Activated CD8-positive, alpha-beta T cell treated with anti-CD3 and anti-CD28 coated beads, Interleukin-2, amount 10 ng/mL, durations not matched to agents 7 days and 5 days (primary cell): ENCODE data around the gene HOXD11. TPM values are rescaled to one million over a fixed set of nuclear protein-coding genes. Genes with fewer than 3 reads are reported as not detected.

ENCODE experiments used
- ATAC-seq: fragments of 150-1000 bp; cut with Tn5 transposase; one replicate; pipeline ENCODE4 v1.10.0; 2021; ENCODE audit warnings: moderate library complexity
- CTCF ChIA-PET: fragments of 350-600 bp; sonication (Branson Sonifier 250); formaldehyde crosslinking; loops from one replicate; lab custom pipeline; 2021; ENCODE audit warnings: antibody characterized with exemption; lab: Charles Lee
- POLR2A ChIA-PET: fragments of 350-600 bp; sonication (Branson Sonifier 250); formaldehyde crosslinking; loops from one replicate; lab custom pipeline; 2021; ENCODE audit warnings: antibody characterized with exemption; lab: Charles Lee
- DNase-seq: peaks from one replicate; pipeline ENCODE4 v3.0.0-alpha.2; 2020
- H3K27ac Mint-ChIP-seq: one replicate; pipeline ENCODE4 v1.8.0; 2021; ENCODE audit warnings: mild to moderate bottlenecking, mixed read lengths
- H3K27me3 Mint-ChIP-seq: one replicate; pipeline ENCODE4 v1.8.0; 2021; ENCODE audit warnings: low read depth, mixed read lengths
- H3K36me3 Mint-ChIP-seq: one replicate; pipeline ENCODE4 v1.8.0; 2021; ENCODE audit warnings: low read depth, mixed read lengths
- H3K4me1 Mint-ChIP-seq: one replicate; pipeline ENCODE4 v1.8.0; 2021; ENCODE audit warnings: low read depth, mixed read lengths
- H3K4me3 Mint-ChIP-seq: one replicate; pipeline ENCODE4 v1.8.0; 2021; ENCODE audit warnings: mild to moderate bottlenecking, mixed read lengths
- H3K9me3 Mint-ChIP-seq: one replicate; pipeline ENCODE4 v1.8.0; 2022; ENCODE audit warnings: mixed read lengths; ENCODE audit not compliant: insufficient read depth
- total RNA-seq, 2 experiments: library from RNA; stranded (reverse); gene quantifications; one replicate each; pipeline ENCODE4 v1.2.3, GENCODE V29; 2021

HOXD11 gene
- total RNA-seq, 2 experiments from 2014 or later: not detected

GRCh38 chr2:176075481-176075880 is 31.6 kb upstream of the HOXD11 start:
- CTCF ChIA-PET: interaction anchor here (0.8 to 1.1 kb wide), 4 partner anchors 21 to 52 kb away, joined by 3 read pairs; no protein-coding TSS in a partner anchor
- no peak overlapping the region for H3K4me3 Mint-ChIP-seq
- H3K27ac Mint-ChIP-seq: no peak overlapping the region
- H3K4me1 Mint-ChIP-seq: peaks cover 7% of the 10 kb centered on the region
- DNase-seq (no peak), ATAC-seq (no peak)
- H3K27me3 Mint-ChIP-seq: peaks cover 78% of the 10 kb centered on the region
- no peaks in the 10 kb centered on the region for H3K9me3 Mint-ChIP-seq
- POLR2A ChIA-PET: no interaction called here
- H3K36me3 Mint-ChIP-seq: peaks cover 7% of the 10 kb centered on the region

- DNase-seq (no peak), ATAC-seq (no peak)
- peaks cover 79% of the 10 kb centered on the region for H3K27me3 Mint-ChIP-seq
- ChIA-PET CTCF (no interaction called here), POLR2A (no interaction called here)
- H3K27ac Mint-ChIP-seq: no peak overlapping the region
- H3K4me1 Mint-ChIP-seq: peaks cover 9% of the 10 kb centered on the region
- no peaks in the 10 kb centered on the region for H3K9me3 Mint-ChIP-seq
- peaks cover 9% of the 10 kb centered on the region for H3K36me3 Mint-ChIP-seq
- H3K4me3 Mint-ChIP-seq: no peak overlapping the region
These were observed 31.0 kb upstream of the HOXD11 start for GRCh38 chr2:176076063-176076462.

- POLR2A ChIA-PET: no interaction called here
- ATAC-seq: no peak
These were observed 30.3 kb upstream of the HOXD11 start for GRCh38 chr2:176076796-176077195.

DNA sequence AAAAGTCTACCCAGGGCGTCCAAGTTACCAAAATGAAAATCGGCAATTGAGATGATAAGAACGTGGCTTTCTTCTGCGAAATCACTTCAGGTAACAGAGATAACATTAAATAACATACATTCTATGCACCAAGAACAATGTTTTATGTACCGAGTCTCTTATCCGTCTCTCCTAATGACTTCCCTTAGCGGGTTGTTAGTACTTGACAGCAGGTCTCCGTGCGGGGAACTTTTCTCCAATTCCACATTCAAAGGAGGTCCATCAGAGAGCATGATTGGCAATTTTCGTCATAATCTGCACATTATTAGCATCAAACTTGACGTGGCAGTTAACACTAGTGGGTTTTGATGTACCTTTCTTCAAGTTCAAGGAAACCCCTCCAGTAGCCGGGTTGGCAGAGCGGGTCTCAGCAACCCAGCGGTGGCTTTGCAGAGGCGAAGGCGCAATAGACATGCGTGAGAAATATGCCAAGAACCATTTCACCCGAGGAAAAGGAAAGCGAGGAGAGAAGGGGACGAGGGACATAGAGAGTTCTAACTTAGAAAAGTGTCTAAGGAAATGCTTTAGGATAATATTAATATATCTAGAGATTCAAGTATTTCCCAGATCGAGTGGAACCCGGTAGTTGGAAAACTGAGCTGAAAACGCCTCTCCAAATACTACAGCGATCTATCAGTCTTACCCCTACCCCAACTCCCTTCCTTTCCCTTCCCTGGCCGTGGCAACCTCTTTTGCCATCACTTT is 28.4 kb upstream of the HOXD11 start:
- ChIA-PET CTCF (interaction anchor here (0.8 kb wide), 1 partner anchor 388 kb away, joined by 4 read pairs; no protein-coding TSS in a partner anchor), POLR2A (no interaction called here)
- Mint-ChIP-seq H3K36me3 (peaks cover 19% of the 10 kb centered on the region), H3K27me3 (peaks cover 76% of the 10 kb centered on the region), H3K27ac (peak overlapping the region; percentile 70), H3K9me3 (peaks cover 2% of the 10 kb centered on the region), H3K4me3 (peak overlapping the region; percentile 54), H3K4me1 (peaks cover 12% of the 10 kb centered on the region)
- ATAC-seq (no peak), DNase-seq (no peak)

More at GRCh38 chr2:176076796-176077195, 30.3 kb upstream of the HOXD11 start:
- Mint-ChIP-seq H3K4me3 (no peak overlapping the region), H3K4me1 (peaks cover 12% of the 10 kb centered on the region), H3K27me3 (peaks cover 78% of the 10 kb centered on the region), H3K9me3 (no peaks in the 10 kb centered on the region), H3K36me3 (peaks cover 14% of the 10 kb centered on the region), H3K27ac (no peak overlapping the region)
- DNase-seq: no peak
- CTCF ChIA-PET: no interaction called here

DNA sequence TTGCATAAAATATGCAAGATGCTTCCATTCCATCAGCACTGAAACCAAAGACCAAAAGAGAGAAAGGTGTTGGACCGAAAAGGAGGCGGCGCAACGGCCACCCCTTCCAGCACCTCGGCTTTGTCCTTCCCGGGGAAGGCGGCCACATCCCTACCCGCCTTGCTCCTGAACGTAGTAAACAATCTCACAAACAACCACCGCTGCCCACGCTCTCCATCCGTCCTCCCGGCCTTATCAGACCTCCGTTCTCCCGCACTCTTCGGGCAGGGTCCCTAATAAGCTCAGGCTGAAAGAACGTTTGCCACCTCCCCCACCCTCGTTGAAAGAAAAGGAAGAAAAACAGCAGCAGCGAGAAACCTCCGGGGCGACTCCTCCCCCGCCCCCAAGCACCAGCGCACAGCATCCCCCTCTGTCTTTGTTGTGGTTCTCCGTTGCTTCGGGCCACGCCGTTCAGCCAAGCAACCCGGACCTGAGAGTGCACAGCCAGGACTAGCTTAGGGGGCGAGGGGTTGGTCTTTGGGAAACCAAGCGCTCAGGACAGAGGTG is 27.7 kb upstream of the HOXD11 start:
- ChIA-PET CTCF (interaction anchor here (0.8 kb wide), 1 partner anchor 389 kb away, joined by 4 read pairs; no protein-coding TSS in a partner anchor), POLR2A (no interaction called here)
- DNase-seq (no peak), ATAC-seq (no peak)
- Mint-ChIP-seq H3K36me3 (peaks cover 21% of the 10 kb centered on the region), H3K27ac (peak overlapping the region; percentile 70), H3K9me3 (peaks cover 7% of the 10 kb centered on the region), H3K4me3 (peak overlapping the region; percentile 54), H3K4me1 (peaks cover 12% of the 10 kb centered on the region), H3K27me3 (peaks cover 76% of the 10 kb centered on the region)

DNA sequence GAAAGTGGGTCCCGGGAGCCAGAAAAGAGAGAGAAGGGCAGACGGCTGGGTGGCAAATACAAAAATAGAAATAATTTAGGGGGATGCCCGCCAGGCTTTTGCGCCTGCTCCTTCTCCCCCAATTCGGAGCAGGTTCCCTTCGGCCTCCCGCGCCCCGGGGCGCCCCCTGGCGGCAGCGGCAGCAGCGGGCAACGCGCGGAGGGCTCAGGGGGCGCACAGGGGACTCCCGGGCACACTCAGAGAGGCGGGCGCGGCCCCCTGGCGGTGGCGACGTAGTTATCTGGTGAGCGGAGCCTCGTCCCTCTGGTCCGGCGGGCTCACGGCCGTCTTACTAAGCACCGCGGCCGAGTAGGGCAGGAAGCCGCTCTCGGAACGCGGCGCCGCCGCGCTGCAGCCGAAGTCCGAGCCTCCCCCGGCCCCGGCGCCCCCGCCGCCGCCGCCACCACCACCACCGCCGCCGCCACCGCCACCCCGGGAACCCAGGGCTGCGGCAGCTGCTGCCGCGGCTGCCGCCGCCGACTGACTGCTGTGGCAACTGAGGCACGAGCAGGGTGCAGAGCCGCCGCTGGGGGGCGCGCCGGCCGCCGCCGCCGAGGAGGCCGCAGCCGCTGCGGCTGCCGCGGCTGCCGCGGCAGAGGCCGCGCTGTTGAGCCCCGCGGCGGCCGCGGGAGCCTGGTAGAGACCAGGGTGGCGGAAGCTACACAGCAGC is 27.1 kb upstream of the HOXD11 start:
- Mint-ChIP-seq H3K27ac (peak overlapping the region; percentile 70), H3K4me1 (peaks cover 12% of the 10 kb centered on the region), H3K4me3 (peak overlapping the region; percentile 54), H3K9me3 (peaks cover 7% of the 10 kb centered on the region), H3K36me3 (peaks cover 21% of the 10 kb centered on the region), H3K27me3 (peaks cover 76% of the 10 kb centered on the region)
- ATAC-seq (no peak), DNase-seq (no peak)
- POLR2A ChIA-PET: no interaction called here
- CTCF ChIA-PET: interaction anchor here (0.8 kb wide), 1 partner anchor 390 kb away, joined by 4 read pairs; no protein-coding TSS in a partner anchor

DNA sequence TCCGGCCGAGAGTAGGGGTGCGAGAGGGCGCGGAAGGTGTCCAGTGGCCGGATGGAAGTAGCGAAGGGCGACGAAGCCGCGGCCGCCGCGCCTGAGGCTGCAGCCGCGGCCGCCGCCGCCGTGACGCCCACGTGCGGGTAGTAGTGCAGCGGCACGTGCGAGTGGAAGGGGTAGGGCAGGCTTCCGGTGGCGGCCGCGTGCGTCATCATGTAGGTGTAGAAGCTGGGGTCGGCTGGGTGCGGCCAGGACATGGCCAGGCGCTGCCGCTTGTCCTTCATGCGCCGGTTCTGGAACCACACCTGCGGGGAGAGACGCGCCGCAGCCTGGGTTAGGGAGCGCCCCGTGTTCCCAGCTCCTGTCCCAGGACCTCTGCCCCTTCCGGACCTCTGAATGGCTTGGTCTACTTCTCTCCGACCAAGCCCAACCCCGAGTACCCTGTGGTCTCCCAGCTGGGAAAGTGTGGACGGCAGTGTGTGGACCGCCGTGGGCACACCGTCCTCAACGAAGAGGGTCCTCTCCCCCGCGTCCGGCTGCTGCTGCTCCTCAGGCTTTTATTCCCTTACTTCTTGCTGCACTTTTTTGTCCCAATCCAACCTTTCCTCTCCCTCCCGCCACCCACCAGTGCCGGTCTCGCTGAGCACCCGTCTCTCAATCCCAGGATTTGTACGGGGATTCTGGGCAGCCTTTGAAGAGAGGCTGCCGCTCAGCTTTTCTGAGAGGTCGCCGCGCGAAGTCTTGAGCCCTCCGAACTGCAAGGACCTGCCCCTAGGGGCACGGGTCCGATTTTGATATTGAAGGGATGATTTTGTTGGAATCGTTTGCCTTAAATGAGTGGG is 26.3 kb upstream of the HOXD11 start:
- Mint-ChIP-seq H3K4me3 (peak overlapping the region; percentile 56), H3K4me1 (peaks cover 12% of the 10 kb centered on the region), H3K36me3 (peaks cover 21% of the 10 kb centered on the region), H3K9me3 (peaks cover 7% of the 10 kb centered on the region), H3K27me3 (peaks cover 74% of the 10 kb centered on the region), H3K27ac (peak overlapping the region; percentile 72)
- CTCF ChIA-PET: no interaction called here
- peak; percentile 21 for DNase-seq
- POLR2A ChIA-PET: no interaction called here
- no peak for ATAC-seq

DNA sequence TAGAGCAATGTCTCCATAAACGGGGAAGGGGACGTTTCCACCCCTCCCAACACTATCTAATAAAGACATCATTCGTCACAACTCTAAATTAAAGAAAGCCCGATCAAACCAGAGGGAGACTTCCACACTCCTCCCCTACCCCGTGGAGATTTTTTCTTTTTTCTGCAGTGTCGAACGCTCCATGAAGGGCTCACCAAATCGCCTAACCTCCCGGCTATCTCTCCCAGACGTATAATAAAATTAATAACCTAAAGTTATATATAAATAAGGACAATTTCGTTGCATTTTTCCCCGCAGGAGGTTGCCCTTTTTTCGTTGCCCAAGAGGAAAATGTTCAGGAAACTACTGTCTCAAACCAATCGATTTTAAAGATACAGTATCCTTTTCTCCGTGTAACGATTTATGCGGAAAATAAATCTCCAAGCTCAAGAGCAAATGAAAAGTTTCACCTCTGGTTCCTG is 25.7 kb upstream of the HOXD11 start:
- ATAC-seq (no peak), DNase-seq (peak; percentile 16)
- H3K27ac Mint-ChIP-seq: peak overlapping the region; percentile 72
- H3K36me3 Mint-ChIP-seq: peaks cover 21% of the 10 kb centered on the region
- ChIA-PET CTCF (interaction anchor here (1.6 kb wide), 1 partner anchor 23 kb away, joined by 4 read pairs; no protein-coding TSS in a partner anchor), POLR2A (no interaction called here)
- peaks cover 14% of the 10 kb centered on the region for H3K4me1 Mint-ChIP-seq
- H3K4me3 Mint-ChIP-seq: peak overlapping the region; percentile 56
- H3K27me3 Mint-ChIP-seq: peaks cover 72% of the 10 kb centered on the region
- peaks cover 7% of the 10 kb centered on the region for H3K9me3 Mint-ChIP-seq

- peaks cover 22% of the 10 kb centered on the region for H3K36me3 Mint-ChIP-seq
- H3K27ac Mint-ChIP-seq: peak overlapping the region; percentile 72
- H3K9me3 Mint-ChIP-seq: peaks cover 7% of the 10 kb centered on the region
- ATAC-seq: no peak
- peak; percentile 22 for DNase-seq
- ChIA-PET CTCF (interaction anchor here (0.9 to 1.6 kb wide), 3 partner anchors 8 to 45 kb away, joined by 3 to 4 read pairs (median 4); no protein-coding TSS in a partner anchor), POLR2A (no interaction called here)
- H3K4me3 Mint-ChIP-seq: peak overlapping the region; percentile 32
- H3K4me1 Mint-ChIP-seq: peaks cover 15% of the 10 kb centered on the region
- H3K27me3 Mint-ChIP-seq: peaks cover 75% of the 10 kb centered on the region
These were observed 25.1 kb upstream of the HOXD11 start for GRCh38 chr2:176081837-176082524.

DNA sequence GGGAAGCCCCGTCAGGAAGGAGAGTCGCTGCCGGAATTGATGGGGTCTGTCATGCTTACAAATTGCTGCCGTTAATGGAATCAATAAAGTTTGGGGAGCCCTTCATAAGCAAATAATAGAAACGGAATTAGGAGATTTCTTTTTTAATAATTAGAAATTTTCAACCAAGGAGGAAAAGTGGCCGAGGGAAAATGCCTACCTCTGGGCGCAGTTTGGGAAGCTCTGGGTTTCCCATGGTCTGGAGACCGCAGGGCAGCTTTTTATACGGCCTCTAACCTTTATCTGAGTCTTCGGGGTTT is 24.6 kb upstream of the HOXD11 start:
- ATAC-seq (no peak), DNase-seq (no peak)
- POLR2A ChIA-PET: no interaction called here
- CTCF ChIA-PET: interaction anchor here (0.9 to 1.6 kb wide), 3 partner anchors 9 to 44 kb away, joined by 3 to 4 read pairs (median 4); no protein-coding TSS in a partner anchor
- peaks cover 78% of the 10 kb centered on the region for H3K27me3 Mint-ChIP-seq
- peak overlapping the region; percentile 22 for H3K27ac Mint-ChIP-seq
- H3K36me3 Mint-ChIP-seq: peaks cover 23% of the 10 kb centered on the region
- H3K4me3 Mint-ChIP-seq: peak overlapping the region; percentile 28
- peaks cover 15% of the 10 kb centered on the region for H3K4me1 Mint-ChIP-seq
- peaks cover 7% of the 10 kb centered on the region for H3K9me3 Mint-ChIP-seq
